ENCODE results near the gene CD82. TPM values are rescaled to one million over a fixed set of nuclear protein-coding genes. Genes with fewer than 3 reads are reported as not detected.

The CD82 gene
- total and polyA plus RNA-seq, 12 donors = 18.5 to 70.4 (median 35.2) TPM

DNA sequence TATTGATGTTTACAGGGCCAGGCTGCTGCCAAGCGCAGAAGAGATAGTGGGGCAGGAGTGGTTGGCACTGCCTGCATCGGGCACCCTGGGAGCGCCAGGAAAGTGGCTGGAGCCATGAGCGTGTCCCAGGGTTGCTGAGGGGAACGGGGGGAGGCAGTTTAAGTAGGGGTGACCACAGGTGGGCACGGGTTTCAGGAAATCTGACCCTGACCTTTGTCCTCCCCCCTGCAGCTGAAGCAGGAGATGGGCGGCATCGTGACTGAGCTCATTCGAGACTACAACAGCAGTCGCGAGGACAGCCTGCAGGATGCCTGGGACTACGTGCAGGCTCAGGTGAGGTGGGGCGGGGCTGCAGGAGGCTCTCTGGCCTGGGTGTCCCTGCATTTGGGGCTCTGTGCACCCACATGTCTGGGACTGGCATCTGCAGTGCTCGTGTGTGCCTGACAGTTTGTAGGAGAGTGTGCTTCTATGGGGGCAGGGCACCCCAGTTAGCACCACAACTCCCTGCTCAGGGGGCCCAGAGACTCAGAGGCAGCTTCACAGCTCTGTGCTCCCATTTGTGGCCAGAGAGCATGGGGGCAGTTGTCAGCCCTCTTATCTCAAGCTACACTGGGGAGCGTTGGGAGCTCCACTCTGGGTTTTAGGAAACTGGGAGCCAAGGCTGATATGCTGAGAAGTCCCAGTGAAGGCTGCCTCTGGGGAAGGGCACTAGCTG is 49.7 kb downstream of the CD82 start:
- WGBS, 2 donors = 69 to 75% methylated on average over 15 of the region's 15 CpGs
- TF ChIP-seq, protein P1, sequence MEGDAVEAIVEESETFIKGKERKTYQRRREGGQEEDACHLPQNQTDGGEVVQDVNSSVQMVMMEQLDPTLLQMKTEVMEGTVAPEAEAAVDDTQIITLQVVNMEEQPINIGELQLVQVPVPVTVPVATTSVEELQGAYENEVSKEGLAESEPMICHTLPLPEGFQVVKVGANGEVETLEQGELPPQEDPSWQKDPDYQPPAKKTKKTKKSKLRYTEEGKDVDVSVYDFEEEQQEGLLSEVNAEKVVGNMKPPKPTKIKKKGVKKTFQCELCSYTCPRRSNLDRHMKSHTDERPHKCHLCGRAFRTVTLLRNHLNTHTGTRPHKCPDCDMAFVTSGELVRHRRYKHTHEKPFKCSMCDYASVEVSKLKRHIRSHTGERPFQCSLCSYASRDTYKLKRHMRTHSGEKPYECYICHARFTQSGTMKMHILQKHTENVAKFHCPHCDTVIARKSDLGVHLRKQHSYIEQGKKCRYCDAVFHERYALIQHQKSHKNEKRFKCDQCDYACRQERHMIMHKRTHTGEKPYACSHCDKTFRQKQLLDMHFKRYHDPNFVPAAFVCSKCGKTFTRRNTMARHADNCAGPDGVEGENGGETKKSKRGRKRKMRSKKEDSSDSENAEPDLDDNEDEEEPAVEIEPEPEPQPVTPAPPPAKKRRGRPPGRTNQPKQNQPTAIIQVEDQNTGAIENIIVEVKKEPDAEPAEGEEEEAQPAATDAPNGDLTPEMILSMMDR (IDR thresholded peaks at IDR 0.05) = no peak
- DNase-seq (no peak), ATAC-seq (peak in 5 of 8 donors; percentile 23 to 57 (median 37))
- Histone ChIP-seq H3K27ac (peak overlapping the region in 4 of 10 donors; percentile 15 to 53 (median 30)), H3K36me3 (peaks cover 0 to 45% (median 0%) of the 10 kb centered on the region in 9 donors), H3K4me1 (peaks cover 9 to 64% (median 44%) of the 10 kb centered on the region in 9 donors), H3K9me3 (no peaks in the 10 kb centered on the region), H3K4me3 (no peak overlapping the region), H3K27me3 (no peaks in the 10 kb centered on the region)
- intact Hi-C loops (cut with DNase I) = loop anchor here in 2 of 10 donors (2.0 to 5.0 kb wide), 2 partner anchors 52 to 328 kb away; no protein-coding TSS in a partner anchor

DNA sequence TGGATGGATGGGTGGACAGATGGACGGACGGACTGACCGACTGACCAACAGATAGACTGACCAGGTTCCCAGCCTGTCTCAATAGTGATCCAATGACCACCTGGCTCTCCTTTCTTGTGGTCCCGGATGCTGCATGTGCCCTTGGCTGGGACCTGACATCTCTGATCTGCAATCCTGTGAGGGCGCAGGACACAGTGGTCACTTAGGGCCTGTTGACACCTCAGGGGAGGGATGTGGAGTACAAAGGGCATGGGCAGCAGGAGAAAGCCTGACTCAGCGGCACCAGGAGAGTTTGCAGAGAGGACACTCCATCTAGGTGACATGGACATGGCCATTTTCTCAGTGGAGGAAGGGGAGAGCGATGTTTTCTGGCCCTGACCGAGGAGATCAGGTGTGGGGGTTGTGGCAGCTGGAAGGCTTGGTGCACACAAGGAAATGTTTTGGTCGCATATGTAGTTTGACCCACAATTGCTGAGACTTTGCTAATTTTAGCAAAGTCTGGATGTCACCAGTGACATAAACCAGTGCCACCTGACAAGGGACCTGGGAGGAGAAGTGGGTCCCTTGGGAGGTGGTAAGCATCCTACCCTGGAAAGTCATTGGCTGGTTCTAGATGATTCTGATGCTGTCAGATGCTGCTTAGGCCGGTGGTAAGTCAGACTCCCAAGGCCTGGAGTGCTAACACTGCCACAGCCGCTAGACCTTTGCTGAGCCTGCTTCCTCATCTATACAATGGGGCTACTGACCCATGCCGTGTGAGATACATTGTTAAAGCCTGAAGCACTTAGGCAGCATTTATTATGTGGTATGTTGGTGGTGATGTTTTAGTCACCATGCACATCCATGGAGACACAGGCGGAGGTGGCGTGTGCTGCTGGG is 50.7 kb downstream of the CD82 start:
- DNase-seq (no peak), ATAC-seq (no peak)
- TF ChIP-seq, protein P1 (IDR thresholded peaks at IDR 0.05) = no peak
- peaks cover 0 to 45% (median 0%) of the 10 kb centered on the region in 9 donors for H3K36me3 ChIP-seq
- no peaks in the 10 kb centered on the region for H3K27me3 ChIP-seq
- H3K27ac ChIP-seq = no peak overlapping the region
- H3K4me1 ChIP-seq = peaks cover 6 to 64% (median 42%) of the 10 kb centered on the region in 9 donors
- intact Hi-C loops (cut with DNase I) = loop anchor here in 6 of 10 donors (1.0 to 5.0 kb wide), 4 partner anchors 53 to 329 kb away; no protein-coding TSS in a partner anchor
- H3K4me3 ChIP-seq = no peak overlapping the region
- 85 to 91% methylated on average over 14 of the region's 14 CpGs for WGBS, 2 donors
- no peaks in the 10 kb centered on the region for H3K9me3 ChIP-seq

DNA sequence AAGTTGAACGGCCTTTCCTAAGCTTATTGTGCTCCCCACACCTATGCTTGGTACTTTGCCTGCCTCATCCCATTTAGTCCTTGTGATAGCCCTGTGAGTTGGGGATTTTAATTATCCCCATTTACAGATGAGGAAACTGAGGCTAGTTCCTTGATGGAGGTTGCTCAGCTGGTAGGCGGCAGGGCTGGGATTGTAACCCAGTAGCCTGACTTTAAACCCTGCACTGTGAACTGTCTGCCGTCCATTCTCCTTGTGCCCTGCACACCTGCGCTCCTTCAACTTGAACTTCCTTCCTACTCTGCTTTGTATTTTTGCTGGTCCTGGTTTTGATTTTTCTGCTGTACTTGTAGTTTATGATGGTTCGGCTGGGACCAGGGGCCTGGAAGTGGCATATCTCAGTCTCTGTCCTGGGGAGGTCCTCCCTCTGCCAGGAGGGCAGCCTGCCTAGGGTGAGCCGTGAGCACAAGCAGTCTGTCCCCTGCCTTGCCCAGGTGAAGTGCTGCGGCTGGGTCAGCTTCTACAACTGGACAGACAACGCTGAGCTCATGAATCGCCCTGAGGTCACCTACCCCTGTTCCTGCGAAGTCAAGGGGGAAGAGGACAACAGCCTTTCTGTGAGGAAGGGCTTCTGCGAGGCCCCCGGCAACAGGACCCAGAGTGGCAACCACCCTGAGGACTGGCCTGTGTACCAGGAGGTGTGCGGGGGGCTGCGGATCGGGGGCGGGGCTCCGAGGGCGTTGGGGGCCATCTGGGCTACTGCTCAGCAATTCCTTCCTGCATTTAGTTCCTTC is 52.4 kb downstream of the CD82 start:
- intact Hi-C loops (cut with DNase I) = loop anchor here (1.0 to 5.0 kb wide), 4 partner anchors 61 to 331 kb away; no protein-coding TSS in a partner anchor
- Histone ChIP-seq H3K36me3 (peaks cover 0 to 45% (median 0%) of the 10 kb centered on the region in 9 donors), H3K4me3 (no peak overlapping the region), H3K4me1 (peaks cover 6 to 64% (median 37%) of the 10 kb centered on the region in 9 donors), H3K27me3 (no peaks in the 10 kb centered on the region), H3K27ac (no peak overlapping the region), H3K9me3 (no peaks in the 10 kb centered on the region)
- DNase-seq (no peak), ATAC-seq (no peak)
- TF ChIP-seq, protein P1 (IDR thresholded peaks at IDR 0.05) = no peak
- WGBS, 2 donors = 88 to 93% methylated on average over 18 of the region's 18 CpGs

All from heart right ventricle (tissue), 16 donors.